ENCODE data around the gene TGFA. TPM values are rescaled to one million over a fixed set of nuclear protein-coding genes. Genes with fewer than 3 reads are reported as not detected.

TGFA gene
- total RNA-seq, 1 donor: not detected

DNA sequence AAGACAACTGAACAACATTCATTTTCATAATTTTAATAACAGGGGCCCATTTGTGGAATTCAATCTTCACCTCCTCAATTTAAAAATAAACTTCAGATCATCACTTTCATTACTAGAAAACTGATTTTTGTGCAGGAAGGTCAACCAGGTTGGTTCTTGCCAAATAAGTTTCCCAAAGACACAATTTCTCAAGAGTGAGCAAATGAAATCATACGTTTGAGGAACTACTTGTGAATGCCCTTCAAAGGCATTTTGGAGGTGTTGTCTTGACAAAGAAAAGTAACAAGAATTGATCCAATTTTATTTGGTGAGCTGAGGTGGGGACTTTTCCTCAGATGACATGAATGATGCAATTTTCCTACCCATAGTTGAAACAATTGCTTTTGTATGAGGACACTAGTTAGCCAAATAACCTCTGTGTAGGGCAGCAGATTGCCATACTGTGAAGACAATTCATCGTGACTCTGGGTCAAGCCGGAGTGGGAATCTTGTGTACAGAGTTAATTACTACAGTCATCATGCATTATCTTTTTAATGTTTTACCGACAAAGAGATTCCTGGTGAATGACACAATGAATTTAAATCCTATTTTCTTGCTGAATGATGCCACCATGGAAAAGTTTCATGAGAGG, 121.8 kb downstream of the TGFA start:
- H3K9me3 ChIP-seq (ENCODE audit: low read depth, low read length): no peaks in the 10 kb centered on the region
- TF ChIP-seq, protein P1, sequence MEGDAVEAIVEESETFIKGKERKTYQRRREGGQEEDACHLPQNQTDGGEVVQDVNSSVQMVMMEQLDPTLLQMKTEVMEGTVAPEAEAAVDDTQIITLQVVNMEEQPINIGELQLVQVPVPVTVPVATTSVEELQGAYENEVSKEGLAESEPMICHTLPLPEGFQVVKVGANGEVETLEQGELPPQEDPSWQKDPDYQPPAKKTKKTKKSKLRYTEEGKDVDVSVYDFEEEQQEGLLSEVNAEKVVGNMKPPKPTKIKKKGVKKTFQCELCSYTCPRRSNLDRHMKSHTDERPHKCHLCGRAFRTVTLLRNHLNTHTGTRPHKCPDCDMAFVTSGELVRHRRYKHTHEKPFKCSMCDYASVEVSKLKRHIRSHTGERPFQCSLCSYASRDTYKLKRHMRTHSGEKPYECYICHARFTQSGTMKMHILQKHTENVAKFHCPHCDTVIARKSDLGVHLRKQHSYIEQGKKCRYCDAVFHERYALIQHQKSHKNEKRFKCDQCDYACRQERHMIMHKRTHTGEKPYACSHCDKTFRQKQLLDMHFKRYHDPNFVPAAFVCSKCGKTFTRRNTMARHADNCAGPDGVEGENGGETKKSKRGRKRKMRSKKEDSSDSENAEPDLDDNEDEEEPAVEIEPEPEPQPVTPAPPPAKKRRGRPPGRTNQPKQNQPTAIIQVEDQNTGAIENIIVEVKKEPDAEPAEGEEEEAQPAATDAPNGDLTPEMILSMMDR (IDR thresholded peaks at IDR 0.05; ENCODE audit: extremely low read depth, low read depth, low read length): no peak
- H3K4me1 ChIP-seq (ENCODE audit: insufficient read depth, low read length): no peaks in the 10 kb centered on the region
- no peaks in the 10 kb centered on the region for H3K79me2 ChIP-seq (ENCODE audit: insufficient read depth, low read length)
- no peak overlapping the region for H3K4me2 ChIP-seq (ENCODE audit: insufficient read depth, low read length)
- no peak overlapping the region for H2AFZ ChIP-seq (ENCODE audit: low read length)
- no peak for DNase-seq (ENCODE audit: insufficient read length, low spot score, missing footprints)
- peaks cover 7% of the 10 kb centered on the region for H3K27me3 ChIP-seq (ENCODE audit: insufficient read depth, low read length)
- no peaks in the 10 kb centered on the region for H4K20me1 ChIP-seq (ENCODE audit: insufficient read depth, low read length)
- H3K4me3 ChIP-seq (ENCODE audit: insufficient read depth, low read length): no peak overlapping the region
- no peak overlapping the region for H3K27ac ChIP-seq (ENCODE audit: low read depth, low read length)
- no peaks in the 10 kb centered on the region for H3K36me3 ChIP-seq (ENCODE audit: insufficient read depth, low read length)

DNA sequence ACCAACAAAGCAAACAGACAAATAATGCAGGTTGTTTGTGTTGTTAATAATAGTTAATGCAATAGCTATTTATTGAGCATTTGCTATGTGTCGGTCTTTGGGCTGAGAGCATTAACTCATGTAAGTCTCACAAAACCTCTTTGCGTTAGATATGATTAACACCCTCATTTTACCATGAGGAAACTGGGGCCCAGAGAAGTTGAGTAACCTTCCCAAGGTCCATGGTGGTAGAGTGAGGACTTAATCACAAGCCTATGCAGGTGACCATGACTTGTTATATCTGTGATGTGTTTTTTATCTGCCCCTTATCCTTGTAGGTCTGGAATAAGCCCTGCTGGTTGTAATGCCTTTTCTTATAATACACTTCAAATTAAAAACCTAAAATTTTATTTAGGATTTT, 127.3 kb downstream of the TGFA start:
- no peaks in the 10 kb centered on the region for H3K4me1 ChIP-seq (ENCODE audit: insufficient read depth, low read length)
- no peaks in the 10 kb centered on the region for H3K27me3 ChIP-seq (ENCODE audit: insufficient read depth, low read length)
- no peak overlapping the region for H3K4me3 ChIP-seq (ENCODE audit: insufficient read depth, low read length)
- H3K9me3 ChIP-seq (ENCODE audit: low read depth, low read length): no peaks in the 10 kb centered on the region
- H3K27ac ChIP-seq (ENCODE audit: low read depth, low read length): no peak overlapping the region
- TF ChIP-seq, protein P1 (IDR thresholded peaks at IDR 0.05; ENCODE audit: extremely low read depth, low read depth, low read length): no peak
- H3K79me2 ChIP-seq (ENCODE audit: insufficient read depth, low read length): no peaks in the 10 kb centered on the region
- H3K4me2 ChIP-seq (ENCODE audit: insufficient read depth, low read length): no peak overlapping the region
- H3K36me3 ChIP-seq (ENCODE audit: insufficient read depth, low read length): no peaks in the 10 kb centered on the region
- H2AFZ ChIP-seq (ENCODE audit: low read length): no peak overlapping the region
- DNase-seq (ENCODE audit: insufficient read length, low spot score, missing footprints): no peak
- H4K20me1 ChIP-seq (ENCODE audit: insufficient read depth, low read length): no peaks in the 10 kb centered on the region

DNA sequence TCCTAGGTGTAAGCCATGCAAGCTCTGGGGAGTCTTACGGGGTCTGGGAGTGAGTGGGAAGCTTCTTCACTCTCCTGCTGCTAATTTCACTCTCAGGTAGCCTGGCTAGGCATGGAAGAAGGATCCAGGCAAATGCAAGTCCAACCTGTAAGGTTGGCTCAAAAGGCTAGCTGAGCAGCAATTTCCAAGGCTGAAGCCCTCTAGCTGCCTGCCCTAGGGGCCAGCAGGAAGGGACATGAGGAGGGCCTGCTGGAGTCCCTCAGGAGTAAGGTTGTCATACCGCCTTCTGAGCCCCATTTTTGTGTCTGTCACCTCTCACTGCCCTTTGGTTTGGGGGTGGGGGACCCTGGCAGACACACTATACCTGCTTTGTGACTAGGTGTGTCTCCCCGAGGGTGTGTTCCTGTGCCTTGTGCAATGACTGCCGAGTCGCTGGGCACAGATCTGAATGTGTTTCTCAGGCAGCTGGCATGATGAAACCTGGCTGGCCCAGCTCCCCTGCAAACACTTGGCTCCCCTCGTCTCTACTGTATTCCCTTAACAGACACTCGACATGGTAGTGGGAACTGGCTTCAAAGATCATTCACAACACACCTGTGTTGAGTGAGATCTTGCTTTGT, 127.8 kb downstream of the TGFA start:
- H3K4me3 ChIP-seq (ENCODE audit: insufficient read depth, low read length): no peak overlapping the region
- H3K9me3 ChIP-seq (ENCODE audit: low read depth, low read length): no peaks in the 10 kb centered on the region
- H3K27ac ChIP-seq (ENCODE audit: low read depth, low read length): no peak overlapping the region
- no peaks in the 10 kb centered on the region for H3K79me2 ChIP-seq (ENCODE audit: insufficient read depth, low read length)
- no peaks in the 10 kb centered on the region for H4K20me1 ChIP-seq (ENCODE audit: insufficient read depth, low read length)
- TF ChIP-seq, protein P1 (IDR thresholded peaks at IDR 0.05; ENCODE audit: extremely low read depth, low read depth, low read length): no peak
- no peaks in the 10 kb centered on the region for H3K36me3 ChIP-seq (ENCODE audit: insufficient read depth, low read length)
- no peak overlapping the region for H2AFZ ChIP-seq (ENCODE audit: low read length)
- DNase-seq (ENCODE audit: insufficient read length, low spot score, missing footprints): no peak
- no peak overlapping the region for H3K4me2 ChIP-seq (ENCODE audit: insufficient read depth, low read length)
- H3K4me1 ChIP-seq (ENCODE audit: insufficient read depth, low read length): no peaks in the 10 kb centered on the region
- H3K27me3 ChIP-seq (ENCODE audit: insufficient read depth, low read length): no peaks in the 10 kb centered on the region

DNA sequence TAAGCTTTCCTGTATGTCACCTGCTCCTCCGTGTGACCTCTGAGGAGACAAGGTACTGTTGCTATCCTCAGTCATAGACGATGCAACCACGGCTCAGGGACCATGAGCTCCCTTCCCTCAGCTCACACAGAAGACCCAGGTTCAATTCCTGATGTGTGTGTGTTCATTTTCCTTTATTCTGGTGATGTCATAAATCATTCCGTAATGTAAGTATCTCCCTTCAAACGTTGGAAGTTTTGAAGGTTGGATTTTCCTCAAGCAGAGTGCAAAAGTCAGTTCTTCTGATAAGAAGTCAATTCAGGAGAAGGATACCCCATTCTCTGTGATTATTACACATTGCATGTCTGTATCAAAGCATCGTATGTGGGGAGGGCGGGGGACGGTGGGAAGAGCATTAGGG, 132.9 kb downstream of the TGFA start:
- Histone ChIP-seq H3K36me3 (ENCODE audit: insufficient read depth, low read length) (no peaks in the 10 kb centered on the region), H3K27me3 (ENCODE audit: insufficient read depth, low read length) (peaks cover 9% of the 10 kb centered on the region), H3K27ac (ENCODE audit: low read depth, low read length) (no peak overlapping the region), H3K4me3 (ENCODE audit: insufficient read depth, low read length) (no peak overlapping the region), H3K9me3 (ENCODE audit: low read depth, low read length) (no peaks in the 10 kb centered on the region), H3K79me2 (ENCODE audit: insufficient read depth, low read length) (no peaks in the 10 kb centered on the region), H4K20me1 (ENCODE audit: insufficient read depth, low read length) (no peaks in the 10 kb centered on the region), H2AFZ (ENCODE audit: low read length) (no peak overlapping the region), H3K4me2 (ENCODE audit: insufficient read depth, low read length) (no peak overlapping the region), H3K4me1 (ENCODE audit: insufficient read depth, low read length) (no peaks in the 10 kb centered on the region)
- no peak for DNase-seq (ENCODE audit: insufficient read length, low spot score, missing footprints)
- TF ChIP-seq, protein P1 (IDR thresholded peaks at IDR 0.05; ENCODE audit: extremely low read depth, low read depth, low read length): no peak
